HL-60 (cell line): ENCODE results near the gene SOX18.

Source experiments
- CTCF ChIP-seq: IDR thresholded peaks from one replicate; pipeline ENCODE4 v1.5.1; 2011; ENCODE audit warnings: low read length, control low read depth, inconsistent platforms; ENCODE audit not compliant: insufficient read depth
- GABPA ChIP-seq: IDR thresholded peaks from 2 replicates; pipeline ENCODE4 v1.6.1; 2012; ENCODE audit warnings: low read depth

GRCh38 chr20:64091770-64092169, 42.3 kb upstream of the SOX18 start:
- TF ChIP-seq GABPA (no peak), CTCF (no peak)
